HG03469 (cell line): ENCODE results near the gene ZNF189.

Experiments used
- ATAC-seq: cut with Tn5 transposase; IDR thresholded peaks from one replicate; pipeline ENCODE4 v1.9.1; 2021; ENCODE audit warnings: mild to moderate bottlenecking, moderate library complexity, moderate number of reproducible peaks; ENCODE audit not compliant: unreplicated experiment

The ZNF189 gene

GRCh38 chr9:101398068-101398929 is at the start of gene ZNF189, which contains the start of gene MRPL50:
Gene ZNF189, plus strand, starts transcription at chr9:101398851. Its CDS starts 306 bp downstream, at chr9:101399157.
Gene MRPL50, minus strand, starts transcription at chr9:101398618. Its CDS starts 26 bp downstream, at chr9:101398592.
- ATAC-seq = peak; percentile 99

- ATAC-seq = no peak
Measured at GRCh38 chr9:101350285-101350684, 48.4 kb upstream of the ZNF189 start.

DNA sequence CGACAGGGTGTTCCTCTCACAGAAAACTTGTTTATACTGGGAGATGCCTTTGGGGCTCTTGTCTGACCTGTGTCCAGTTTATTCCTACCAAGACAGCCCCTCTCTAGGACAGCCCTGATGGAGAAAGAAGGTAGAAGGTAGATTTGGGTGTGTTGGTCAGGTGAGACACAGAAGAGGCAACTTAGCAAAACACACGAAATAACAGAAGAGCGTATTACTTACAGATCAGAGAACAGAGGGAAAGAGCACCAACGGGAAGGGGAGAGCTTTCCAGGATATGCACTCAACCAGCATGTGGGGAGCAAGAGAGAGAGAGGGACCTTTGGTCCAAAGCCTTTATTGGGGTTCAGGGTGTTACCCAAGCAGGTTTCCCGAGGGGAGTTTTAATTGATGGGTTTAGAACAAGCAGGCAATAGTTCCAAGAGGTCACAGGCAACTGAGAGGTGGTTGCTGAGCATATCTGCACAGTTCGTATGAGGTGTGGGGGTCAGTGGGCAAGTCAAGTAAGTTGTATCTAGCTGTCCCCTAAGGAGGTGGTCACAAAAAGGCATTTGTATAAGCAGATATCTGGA is 45.7 kb upstream of the ZNF189 start:
- ATAC-seq = no peak

DNA sequence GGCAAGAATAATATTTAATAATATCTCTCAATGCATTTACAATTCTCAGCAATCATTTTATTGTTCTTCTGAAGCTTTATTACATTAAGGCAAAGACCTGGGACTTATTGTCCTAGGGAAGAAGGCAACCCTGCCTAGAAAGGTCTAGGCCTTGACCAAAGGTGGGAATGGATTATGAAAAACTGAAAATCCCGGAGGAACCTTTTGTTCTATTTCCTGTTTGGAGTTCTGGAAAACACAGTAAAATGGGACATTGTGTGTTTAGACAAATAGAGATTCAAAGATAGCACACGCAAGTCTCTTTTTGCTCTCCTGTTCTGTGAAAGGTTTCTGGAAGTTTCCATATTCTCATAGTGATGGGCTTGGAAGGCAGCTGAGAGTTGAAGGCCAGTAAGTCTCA is 45.0 kb upstream of the ZNF189 start:
- ATAC-seq = no peak

- no peak for ATAC-seq
Measured at GRCh38 chr9:101354143-101354764, 44.4 kb upstream of the ZNF189 start.

DNA sequence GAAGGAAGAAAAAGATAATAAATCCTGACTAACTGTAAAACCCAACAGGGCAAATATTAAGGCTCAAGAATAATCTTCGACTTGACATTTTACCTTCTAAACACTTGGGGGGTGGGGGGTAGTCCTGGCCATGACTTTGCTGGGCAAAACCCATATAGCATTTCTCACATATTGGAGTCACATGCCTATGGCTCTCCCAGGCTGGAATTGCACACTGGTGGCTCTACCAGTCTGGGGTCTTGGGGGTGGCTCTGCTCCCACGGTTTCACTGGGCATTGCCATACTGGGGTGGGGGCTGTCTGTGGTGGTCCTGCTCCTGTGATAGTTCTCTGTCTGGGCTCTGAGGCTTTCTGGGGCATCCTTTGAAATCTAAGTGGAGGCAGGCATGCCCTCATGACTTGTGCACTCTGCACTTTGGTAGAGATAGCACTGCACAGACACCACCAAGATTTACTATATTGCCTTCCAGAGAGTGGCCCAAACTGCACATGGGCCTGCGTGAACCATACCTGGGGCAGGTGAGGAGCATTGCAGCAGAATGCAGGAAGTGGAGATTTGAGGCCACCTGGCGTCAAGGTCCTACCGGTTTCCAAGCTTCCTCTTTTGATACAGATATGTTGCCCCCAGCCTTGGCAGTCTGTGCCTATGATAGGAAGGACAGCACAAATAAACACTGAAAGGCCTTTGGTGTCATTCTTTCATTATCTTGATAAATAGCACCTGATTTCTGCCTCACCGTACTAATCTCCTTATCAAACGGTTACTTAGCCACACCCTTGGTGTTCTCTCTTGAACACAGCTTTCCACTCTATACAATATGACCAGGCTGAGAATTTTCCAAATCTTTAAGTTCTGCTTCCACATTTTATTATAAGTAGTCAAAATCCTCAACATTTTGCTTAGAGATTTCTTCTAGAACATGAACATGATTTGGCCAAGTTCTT is 43.6 kb upstream of the ZNF189 start:
- no peak for ATAC-seq

DNA sequence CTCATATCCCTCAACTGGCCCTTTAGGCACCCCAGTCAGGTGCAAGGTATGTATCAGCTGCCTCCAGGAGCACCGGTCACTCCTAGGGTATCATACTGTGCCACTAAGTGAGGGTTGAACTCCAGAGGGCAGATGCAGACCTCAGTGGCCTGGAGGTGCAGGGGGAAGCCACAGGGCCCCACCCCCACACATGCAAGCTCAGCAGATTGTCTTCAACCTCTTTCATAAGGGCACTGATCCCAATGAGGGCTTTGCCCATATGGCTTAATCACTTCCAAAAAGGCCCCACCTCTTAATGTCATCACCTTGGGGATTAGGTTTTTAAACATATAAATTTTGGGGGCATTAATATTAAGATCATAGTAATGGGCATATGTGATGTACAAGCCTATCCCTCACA is 42.0 kb upstream of the ZNF189 start:
- no peak for ATAC-seq

GRCh38 chr9:101359679-101360078 is 39.0 kb upstream of the ZNF189 start:
- no peak for ATAC-seq

DNA sequence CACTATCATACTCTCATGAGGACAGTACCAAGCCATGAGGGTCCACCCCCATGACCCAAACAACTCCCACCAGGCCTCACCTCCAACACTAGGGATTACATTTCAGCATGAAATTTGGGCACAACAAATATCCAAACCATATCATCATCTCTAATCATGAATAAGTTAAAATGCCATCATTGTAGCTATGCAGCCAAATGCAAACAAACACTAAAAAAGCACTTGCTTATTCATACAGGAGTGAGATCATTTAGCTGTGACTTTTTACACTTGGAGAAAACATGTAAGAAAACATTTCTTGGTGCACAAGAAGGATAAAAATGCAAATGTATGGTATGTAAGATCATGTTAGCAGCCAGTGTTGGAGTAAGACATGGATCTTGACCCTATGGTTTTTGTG is 38.0 kb upstream of the ZNF189 start:
- no peak for ATAC-seq

DNA sequence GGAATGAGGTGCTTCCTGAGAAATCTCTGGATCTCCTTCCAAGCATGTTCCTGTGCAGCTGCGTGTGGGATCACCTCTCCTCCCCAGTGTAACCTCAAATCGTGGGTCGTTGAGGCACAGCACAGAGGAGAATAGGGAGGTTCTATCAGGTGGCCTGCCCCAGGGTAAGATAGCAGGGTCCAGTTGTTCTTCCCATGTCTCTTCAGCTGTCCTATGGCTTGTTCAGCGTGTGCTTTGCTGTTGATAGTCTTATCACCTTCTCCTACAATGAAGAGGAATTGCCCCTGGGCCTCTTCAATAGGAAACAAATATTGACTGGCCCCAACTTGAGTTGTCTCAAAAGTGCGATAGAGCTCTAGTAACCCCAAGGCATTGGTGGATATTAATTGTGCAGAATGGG is 36.2 kb upstream of the ZNF189 start:
- no peak for ATAC-seq

GRCh38 chr9:101365181-101365580 is 33.5 kb upstream of the ZNF189 start:
- no peak for ATAC-seq

- ATAC-seq = no peak
Measured at GRCh38 chr9:101366038-101366756, 32.5 kb upstream of the ZNF189 start.

DNA sequence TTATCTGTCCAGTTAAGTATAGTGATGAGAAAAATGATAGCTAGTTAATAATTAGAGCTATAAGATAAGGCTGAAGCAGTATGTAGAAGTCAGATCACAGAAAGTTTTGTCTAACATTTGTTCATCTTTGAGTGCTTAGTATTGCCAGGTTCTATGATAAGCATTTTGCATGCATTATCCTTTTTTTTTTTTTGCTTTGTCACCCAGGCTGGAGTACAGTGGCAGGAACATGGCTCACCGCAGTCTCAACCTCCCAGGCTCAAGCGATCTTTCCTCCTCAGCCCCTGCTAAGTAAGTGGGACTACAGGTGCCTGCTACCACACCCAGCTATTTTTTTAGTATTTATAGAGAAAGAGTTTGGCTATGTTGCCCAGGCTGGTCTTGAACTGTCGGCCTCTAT is 31.3 kb upstream of the ZNF189 start:
- no peak for ATAC-seq

- no peak for ATAC-seq
Measured at GRCh38 chr9:101369286-101369685, 29.4 kb upstream of the ZNF189 start.

- no peak for ATAC-seq
Measured at GRCh38 chr9:101369884-101370531, 28.6 kb upstream of the ZNF189 start.

DNA sequence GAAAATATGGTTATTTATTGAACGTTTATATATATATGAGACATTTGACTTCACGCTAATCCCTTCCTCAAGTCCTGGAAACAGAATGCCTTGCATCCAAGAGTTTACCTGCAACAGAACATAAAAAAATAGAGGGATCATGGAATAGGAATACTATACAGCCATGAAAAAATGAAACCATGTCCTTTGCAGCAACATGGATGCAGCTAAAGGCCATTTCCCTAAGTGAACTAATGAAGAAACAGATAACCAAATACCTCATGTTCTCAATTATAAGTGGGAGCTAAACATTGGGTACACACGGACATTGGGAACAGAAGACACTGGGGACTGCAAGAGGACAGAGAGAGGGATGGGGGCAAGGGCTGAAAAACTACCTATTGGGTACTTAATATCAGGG is 26.8 kb upstream of the ZNF189 start:
- ATAC-seq = no peak

GRCh38 chr9:101372327-101373118 is 26.1 kb upstream of the ZNF189 start:
- no peak for ATAC-seq

- ATAC-seq = no peak
Measured at GRCh38 chr9:101375546-101375945, 23.1 kb upstream of the ZNF189 start.
